Adipocyte (in vitro differentiated cells): ENCODE data around the gene MEX3D.
"Not testable (repeated sequence)": the region's sequence is repeated elsewhere in the genome, so short reads cannot be mapped to it uniquely, and the experiment has no call there.

Source experiments
- DNase-seq: peaks from one replicate; pipeline ENCODE4 v3.0.0-alpha.2; 2015; ENCODE audit warnings: low read depth
- H3K27me3 ChIP-seq: replicated peaks from 2 replicates; pipeline ENCODE4 v1.7.0; 2013; ENCODE audit warnings: mild to moderate bottlenecking, low read length, moderate library complexity; ENCODE audit not compliant: control insufficient read depth, insufficient read depth
- H3K36me3 ChIP-seq: 2 replicates; pipeline ENCODE4 v1.7.0; 2013; ENCODE audit warnings: low read length, mild to moderate bottlenecking, moderate library complexity; ENCODE audit not compliant: control insufficient read depth, insufficient read depth, severe bottlenecking
- H3K4me1 ChIP-seq: 2 replicates; pipeline ENCODE4 v1.7.0; 2013; ENCODE audit warnings: mild to moderate bottlenecking, low read length, moderate library complexity; ENCODE audit not compliant: control insufficient read depth, insufficient read depth
- H3K4me3 ChIP-seq: 2 replicates; pipeline ENCODE4 v1.7.0; 2013; ENCODE audit warnings: mild to moderate bottlenecking, low read length, moderate library complexity
- H3K9ac ChIP-seq: 2 replicates; pipeline ENCODE4 v1.7.0; 2013; ENCODE audit warnings: mild to moderate bottlenecking, low read length, moderate library complexity
- H3K9me3 ChIP-seq: 2 replicates; pipeline ENCODE4 v1.7.0; 2013; ENCODE audit warnings: mild to moderate bottlenecking, low read length, moderate library complexity; ENCODE audit not compliant: control insufficient read depth

Gene MEX3D

GRCh38 chr19:1522061-1522460, 46.1 kb downstream of the MEX3D start:
- Histone ChIP-seq H3K9ac (no peak overlapping the region), H3K27me3 (peaks cover 41% of the 10 kb centered on the region), H3K9me3 (no peaks in the 10 kb centered on the region), H3K4me1 (no peaks in the 10 kb centered on the region), H3K36me3 (no peaks in the 10 kb centered on the region), H3K4me3 (no peak overlapping the region)
- no peak for DNase-seq

GRCh38 chr19:1521636-1522035, 46.5 kb downstream of the MEX3D start:
- Histone ChIP-seq H3K9ac (no peak overlapping the region), H3K4me3 (no peak overlapping the region), H3K36me3 (no peaks in the 10 kb centered on the region), H3K9me3 (no peaks in the 10 kb centered on the region), H3K27me3 (peaks cover 41% of the 10 kb centered on the region), H3K4me1 (no peaks in the 10 kb centered on the region)
- no peak for DNase-seq

DNA sequence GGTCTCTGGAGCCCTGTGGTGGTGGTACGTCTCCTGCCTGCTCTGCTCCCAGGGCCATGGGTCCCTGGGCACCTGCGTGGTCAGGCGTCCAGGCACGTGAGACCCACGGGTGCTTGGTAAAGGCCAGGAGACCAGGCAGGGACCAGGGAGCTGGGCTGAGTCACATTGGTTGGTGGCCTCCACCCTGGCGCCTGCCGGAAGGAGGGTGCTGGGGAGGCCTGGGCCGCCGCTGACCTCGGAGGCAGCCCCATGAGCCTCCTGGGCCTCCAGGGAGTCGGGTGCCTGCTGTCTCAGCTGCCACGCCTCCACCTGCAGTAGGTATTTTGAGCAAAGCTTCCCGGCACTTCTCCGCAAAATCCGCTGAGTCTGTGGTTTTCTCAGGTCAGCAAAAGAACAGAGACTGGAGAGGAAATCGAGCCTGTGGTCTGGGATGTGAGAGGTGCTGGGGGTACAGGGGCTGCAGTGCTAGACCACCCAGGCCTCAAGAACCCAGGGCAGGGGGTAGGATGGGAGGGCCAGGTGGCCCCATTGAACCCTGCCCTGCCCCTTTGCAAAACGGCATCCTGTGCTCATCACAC, 47.8 kb downstream of the MEX3D start:
- Histone ChIP-seq H3K4me1 (no peaks in the 10 kb centered on the region), H3K36me3 (no peaks in the 10 kb centered on the region), H3K9me3 (peaks cover 3% of the 10 kb centered on the region), H3K9ac (no peak overlapping the region), H3K4me3 (no peak overlapping the region), H3K27me3 (peaks cover 31% of the 10 kb centered on the region)
- no peak for DNase-seq

DNA sequence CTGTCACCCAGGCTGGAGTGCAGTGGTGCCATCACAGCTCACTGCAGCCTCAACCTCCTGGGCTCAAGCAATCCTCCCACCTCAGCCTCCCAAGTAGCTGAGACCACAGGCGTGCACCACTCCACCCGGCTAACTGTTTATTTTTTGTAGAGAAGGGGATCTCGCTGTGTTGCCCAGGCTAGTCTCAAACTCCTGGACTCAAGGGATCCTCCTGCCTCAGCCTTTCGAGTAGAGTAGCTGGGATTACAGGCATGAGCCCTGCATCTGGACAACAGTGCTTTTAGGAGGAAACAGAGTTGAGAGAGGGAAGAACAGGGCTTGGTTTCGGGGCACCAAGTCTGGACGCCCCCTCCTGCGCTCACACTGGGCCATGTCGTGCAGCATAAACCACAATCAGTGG, 48.3 kb downstream of the MEX3D start:
- not testable (repeated sequence) for H3K9me3 ChIP-seq, DNase-seq, H3K4me1 ChIP-seq, H3K36me3 ChIP-seq, H3K9ac ChIP-seq, H3K4me3 ChIP-seq
- H3K27me3 ChIP-seq: peaks cover 30% of the 10 kb centered on the region

DNA sequence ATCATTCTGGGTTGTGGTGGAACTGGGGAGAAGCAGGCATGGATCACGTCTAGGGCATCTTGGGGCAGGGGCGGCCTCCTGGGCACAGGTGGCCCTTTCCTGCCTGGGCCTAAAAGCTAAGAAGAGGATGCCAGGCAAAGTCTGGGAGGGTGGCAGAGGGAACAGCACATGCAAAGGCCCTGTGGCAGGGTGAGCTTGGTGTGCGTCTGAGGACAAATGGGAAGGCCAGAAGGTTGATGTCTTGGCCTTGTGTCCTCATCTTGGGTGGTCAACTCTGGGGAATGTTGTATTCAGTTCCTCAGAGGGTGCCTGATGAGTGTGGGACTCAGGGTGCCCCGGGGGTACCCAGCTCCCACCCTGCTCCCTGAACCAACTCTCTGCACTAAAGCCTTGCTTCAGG, 49.7 kb downstream of the MEX3D start:
- no peak overlapping the region for H3K9ac ChIP-seq
- H3K27me3 ChIP-seq: peaks cover 22% of the 10 kb centered on the region
- peaks cover 3% of the 10 kb centered on the region for H3K9me3 ChIP-seq
- H3K4me3 ChIP-seq: no peak overlapping the region
- H3K36me3 ChIP-seq: no peaks in the 10 kb centered on the region
- H3K4me1 ChIP-seq: no peaks in the 10 kb centered on the region
- DNase-seq: no peak

- no peak overlapping the region for H3K4me3 ChIP-seq
- no peak for DNase-seq
- H3K9ac ChIP-seq: no peak overlapping the region
- H3K36me3 ChIP-seq: no peaks in the 10 kb centered on the region
- peaks cover 12% of the 10 kb centered on the region for H3K27me3 ChIP-seq
- peaks cover 3% of the 10 kb centered on the region for H3K4me1 ChIP-seq
- peaks cover 3% of the 10 kb centered on the region for H3K9me3 ChIP-seq
These were observed 51.8 kb downstream of the MEX3D start for GRCh38 chr19:1516395-1516753.

DNA sequence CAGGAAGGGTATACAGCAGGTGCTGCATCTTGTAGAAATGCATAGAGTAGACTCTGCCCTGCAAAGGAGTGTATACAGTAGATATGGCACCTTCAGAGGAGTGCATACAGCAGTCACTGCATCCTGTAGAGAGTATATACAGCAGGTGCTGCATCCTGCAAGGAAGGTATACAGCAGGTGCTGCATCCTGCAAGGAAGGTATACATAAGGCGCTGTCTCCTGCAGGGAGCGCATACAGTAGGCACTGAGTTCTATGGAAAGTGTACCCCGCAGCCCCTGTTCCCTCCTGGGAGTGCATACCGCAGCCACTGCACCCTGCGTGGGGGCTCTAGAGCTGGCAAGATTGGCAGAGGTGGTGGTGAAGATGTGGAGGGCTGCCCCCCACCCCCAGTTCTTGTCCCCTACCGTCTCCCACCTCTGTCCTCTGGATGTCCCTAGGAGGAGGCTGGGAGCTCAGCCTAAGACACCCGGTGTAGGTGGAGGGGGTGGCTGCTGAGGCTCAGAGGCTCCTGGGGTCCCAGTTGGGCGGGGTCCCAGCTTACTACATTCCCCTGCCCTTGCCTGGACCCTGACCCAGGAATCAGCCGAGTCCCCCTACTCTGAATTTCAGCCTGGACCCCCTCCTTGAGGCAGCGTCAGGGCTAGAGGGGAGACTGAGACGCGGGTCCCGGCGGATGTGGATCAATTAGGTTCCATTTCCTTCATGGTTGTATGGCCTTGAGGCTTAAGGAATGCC, 53.0 kb downstream of the MEX3D start:
- H3K9me3 ChIP-seq: peaks cover 3% of the 10 kb centered on the region

DNA sequence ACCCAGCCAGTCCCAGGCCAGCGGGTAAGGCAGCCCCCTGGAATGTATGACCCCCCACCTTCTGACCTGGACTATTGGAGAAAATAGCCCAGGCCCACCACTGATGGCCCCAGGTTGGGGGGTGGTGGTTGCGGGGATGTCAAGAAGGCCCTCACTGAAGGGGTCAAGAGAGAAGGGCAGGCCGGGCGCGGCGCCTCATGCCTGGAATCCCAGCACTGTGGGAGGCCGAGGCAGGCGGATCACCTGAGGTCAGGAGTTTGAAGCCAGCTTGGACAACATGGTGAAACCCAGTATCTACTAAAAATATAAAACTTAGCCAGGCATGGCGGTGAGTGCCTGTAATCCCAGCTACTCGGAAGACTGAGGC, 53.8 kb downstream of the MEX3D start:
- DNase-seq: no peak
- H3K36me3 ChIP-seq: no peaks in the 10 kb centered on the region
- no peak overlapping the region for H3K9ac ChIP-seq
- H3K4me1 ChIP-seq: peaks cover 3% of the 10 kb centered on the region
- peaks cover 3% of the 10 kb centered on the region for H3K9me3 ChIP-seq
- H3K27me3 ChIP-seq: peaks cover 12% of the 10 kb centered on the region
- H3K4me3 ChIP-seq: no peak overlapping the region

More for the DNA sequence above, 53.0 kb downstream of the MEX3D start:
- H3K36me3 ChIP-seq: no peaks in the 10 kb centered on the region
- peaks cover 3% of the 10 kb centered on the region for H3K4me1 ChIP-seq
- no peak overlapping the region for H3K4me3 ChIP-seq
- H3K27me3 ChIP-seq: peaks cover 12% of the 10 kb centered on the region
- no peak overlapping the region for H3K9ac ChIP-seq
- no peak for DNase-seq

- Histone ChIP-seq H3K4me3 (peak overlapping the region; percentile 80), H3K9ac (peak overlapping the region; percentile 76), H3K9me3 (peaks cover 3% of the 10 kb centered on the region), H3K27me3 (peaks cover 12% of the 10 kb centered on the region), H3K36me3 (no peaks in the 10 kb centered on the region), H3K4me1 (peaks cover 3% of the 10 kb centered on the region)
- DNase-seq: peak; percentile 84
These were observed 54.4 kb downstream of the MEX3D start for GRCh38 chr19:1513499-1514294.

DNA sequence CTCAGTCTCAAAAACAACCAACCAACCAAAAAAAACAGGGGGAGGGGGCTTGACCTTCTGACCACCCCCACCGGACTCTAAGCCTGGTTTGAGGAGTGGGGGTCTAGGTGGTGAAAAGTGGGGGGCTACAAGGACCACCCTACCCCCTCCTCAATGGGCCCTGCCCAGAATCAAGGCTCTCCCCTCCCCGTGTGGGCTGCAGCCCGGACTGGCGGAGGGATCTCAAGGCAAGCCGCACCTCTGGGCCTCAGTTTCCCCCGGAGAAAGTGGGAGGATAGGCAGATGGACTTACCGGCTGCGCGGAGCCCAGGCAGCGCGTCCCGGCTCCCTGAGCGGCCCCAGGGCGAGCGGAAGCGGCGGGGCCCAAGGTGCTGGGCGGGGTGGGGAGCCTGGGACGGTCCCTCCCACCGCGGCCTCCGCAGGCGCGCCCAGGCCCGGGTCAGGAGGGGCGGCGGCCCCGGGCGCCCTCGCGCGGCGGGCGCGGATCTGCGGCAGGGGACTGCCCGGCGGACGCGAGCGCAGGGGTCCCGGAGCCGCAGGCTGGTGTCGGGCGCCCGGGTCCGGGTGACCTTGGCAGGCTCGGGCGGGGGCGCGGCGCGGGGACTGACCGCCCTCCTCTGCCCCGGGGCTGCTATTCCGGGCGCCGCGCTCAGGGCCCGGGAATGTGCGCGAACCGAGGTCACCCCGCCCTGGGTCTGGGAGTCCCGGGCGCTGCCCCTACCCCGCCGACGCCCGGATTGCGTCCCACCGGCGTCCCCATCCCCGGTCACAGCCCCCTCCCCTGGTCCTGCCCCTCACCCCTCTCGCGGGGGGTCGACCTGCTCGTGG, 55.2 kb downstream of the MEX3D start, which contains the start of gene ADAMTSL5:
ADAMTSL5 (minus strand) TSS at position 349 of the 828 bp plus-strand sequence. CDS start 2,076 bp downstream, outside the sequence.
- H3K4me1 ChIP-seq: peaks cover 3% of the 10 kb centered on the region
- peak within 1 kb of the TSS; percentile 76 for H3K9ac ChIP-seq
- H3K4me3 ChIP-seq: peak within 1 kb of the TSS; percentile 80
- peaks cover 6% of the 10 kb centered on the region for H3K27me3 ChIP-seq
- H3K9me3 ChIP-seq: peaks cover 3% of the 10 kb centered on the region
- H3K36me3 ChIP-seq: no peaks in the 10 kb centered on the region
- peak; percentile 88 for DNase-seq
